IMR-90 (cell line): ENCODE results near the gene ACVR1. TPM values are rescaled to one million over a fixed set of nuclear protein-coding genes. Genes with fewer than 3 reads are reported as not detected.

Experiments used
- ATAC-seq: fragments of 200-7000 bp; cut with Tn5 transposase; 2 replicates; pipeline ENCODE4 v1.9.1; 2020; ENCODE audit warnings: low read depth, mild to moderate bottlenecking, moderate library complexity
- BruUV-seq: library from RNA; stranded (reverse); fragments of 400-500 nt; replicated peaks from 2 replicates; lab custom pipeline; 2021; lab: Mats Ljungman, UMichigan
- CTCF ChIA-PET: fragments of 300-600 bp; formaldehyde crosslinking; extraction: SDS; loops from one replicate; lab custom pipeline; 2021; ENCODE audit warnings: antibody characterized with exemption; lab: Yijun Ruan, JAX
- POLR2A ChIA-PET: fragments of 300-600 bp; sonication (Branson Sonifier 250); formaldehyde crosslinking; loops from one replicate; lab custom pipeline; 2022; ENCODE audit warnings: antibody characterized with exemption; ENCODE audit not compliant: unreplicated experiment; lab: Charles Lee
- DNase-seq: peaks from one replicate; pipeline ENCODE4 v3.0.0; 2013
- H2AFZ ChIP-seq: replicated peaks from 2 replicates; pipeline ENCODE3; 2013; ENCODE audit warnings: low read length, mild to moderate bottlenecking; ENCODE audit not compliant: poor library complexity
- H2AK5ac ChIP-seq: 2 replicates; pipeline ENCODE4 v1.6.1; 2013; ENCODE audit warnings: low read depth, low read length, inconsistent platforms
- H2AK9ac ChIP-seq: replicated peaks from 2 replicates; pipeline ENCODE3; 2013; ENCODE audit warnings: mild to moderate bottlenecking, low read depth, low read length, moderate library complexity; ENCODE audit not compliant: poor library complexity
- H2BK120ac ChIP-seq: 2 replicates; pipeline ENCODE4 v1.6.1; 2013; ENCODE audit warnings: low read depth, low read length, inconsistent platforms
- H2BK15ac ChIP-seq: 3 replicates; pipeline ENCODE4 v1.6.1; 2013; ENCODE audit warnings: low read depth, low read length, inconsistent platforms
- H2BK20ac ChIP-seq: 2 replicates; pipeline ENCODE4 v1.6.1; 2013; ENCODE audit warnings: low read depth, mild to moderate bottlenecking, inconsistent platforms, low read length, moderate library complexity
- H2BK5ac ChIP-seq: 2 replicates; pipeline ENCODE4 v1.6.1; 2013; ENCODE audit warnings: mild to moderate bottlenecking, low read depth, low read length, inconsistent platforms; ENCODE audit not compliant: poor library complexity, severe bottlenecking
- H3K14ac ChIP-seq: replicated peaks from 2 replicates; pipeline ENCODE4 v1.6.1; 2013; ENCODE audit warnings: low read depth, low read length, inconsistent platforms
- H3K18ac ChIP-seq: 2 replicates; pipeline ENCODE4 v1.6.1; 2013; ENCODE audit warnings: low read depth, low read length, control low read depth
- H3K23ac ChIP-seq: 2 replicates; pipeline ENCODE4 v1.6.1; 2013; ENCODE audit warnings: low read depth, low read length, inconsistent platforms
- H3K27ac ChIP-seq: 2 replicates; pipeline ENCODE4 v1.5.1; 2013; ENCODE audit warnings: mild to moderate bottlenecking, control low read depth, low read length; ENCODE audit not compliant: insufficient read depth
- H3K27me3 ChIP-seq: 2 replicates; pipeline ENCODE4 v1.6.1; 2013; ENCODE audit warnings: low read length; ENCODE audit not compliant: control insufficient read depth, insufficient read depth
- H3K36me3 ChIP-seq: 2 replicates; pipeline ENCODE4 v1.6.1; 2013; ENCODE audit warnings: low read length, mixed read lengths; ENCODE audit not compliant: control insufficient read depth, insufficient read depth
- H3K4ac ChIP-seq: 2 replicates; pipeline ENCODE4 v1.6.1; 2013; ENCODE audit warnings: low read depth, low read length, inconsistent platforms
- H3K4me1 ChIP-seq: 2 replicates; pipeline ENCODE4 v1.6.1; 2013; ENCODE audit warnings: low read length, mixed read lengths; ENCODE audit not compliant: control insufficient read depth, insufficient read depth
- H3K4me2 ChIP-seq: 2 replicates; pipeline ENCODE4 v1.6.1; 2013; ENCODE audit warnings: low read depth, mild to moderate bottlenecking, control low read depth, low read length, moderate library complexity
- H3K4me3 ChIP-seq: 2 replicates; pipeline ENCODE4 v1.5.1; 2013; ENCODE audit warnings: low read depth, mild to moderate bottlenecking, control low read depth, low read length, moderate library complexity; ENCODE audit not compliant: insufficient read depth
- H3K56ac ChIP-seq: 2 replicates; pipeline ENCODE4 v1.6.1; 2013; ENCODE audit warnings: low read length, inconsistent platforms; ENCODE audit not compliant: insufficient read depth; ENCODE audit errors: extremely low read depth
- H3K79me1 ChIP-seq, 2 experiments: 2 replicates each; pipeline ENCODE4 v1.6.1; 2013; ENCODE audit warnings: low read length in 2 of 2, inconsistent platforms in 1 of 2, low read depth in 1 of 2
- H3K9ac ChIP-seq: 2 replicates; pipeline ENCODE4 v1.6.1; 2013; ENCODE audit warnings: low read depth, low read length, control low read depth
- H3K9me1 ChIP-seq: 2 replicates; pipeline ENCODE4 v1.6.1; 2013; ENCODE audit warnings: low read length, inconsistent platforms; ENCODE audit not compliant: insufficient read depth
- H3K9me3 ChIP-seq: 2 replicates; pipeline ENCODE4 v1.6.1; 2013; ENCODE audit warnings: low read length; ENCODE audit not compliant: control insufficient read depth, insufficient read depth
- H4K20me1 ChIP-seq: 2 replicates; pipeline ENCODE4 v1.6.1; 2013; ENCODE audit warnings: low read length, inconsistent platforms; ENCODE audit not compliant: insufficient read depth
- H4K5ac ChIP-seq: 2 replicates; pipeline ENCODE4 v1.6.1; 2013; ENCODE audit warnings: mild to moderate bottlenecking, low read depth, low read length, control low read depth
- H4K8ac ChIP-seq, 2 experiments: 2 replicates each; pipeline ENCODE4 v1.6.1; 2013; ENCODE audit warnings: low read depth in 2 of 2, low read length in 2 of 2, control low read depth in 1 of 2, inconsistent platforms in 1 of 2
- H4K91ac ChIP-seq: 2 replicates; pipeline ENCODE4 v1.6.1; 2013; ENCODE audit warnings: low read depth, low read length, inconsistent platforms; ENCODE audit not compliant: insufficient read depth
- CEBPB ChIP-seq: IDR thresholded peaks from 2 replicates; pipeline ENCODE4 v1.6.1; 2012; ENCODE audit warnings: low read depth, low read length, improper control_type of control experiment
- RFX5 ChIP-seq: IDR thresholded peaks from 2 replicates; pipeline ENCODE4 v1.8.0; 2012; ENCODE audit warnings: low read depth, mild to moderate bottlenecking, low read length, moderate library complexity
- SMC3 ChIP-seq: fragments of 150-350 bp; IDR thresholded peaks from 2 replicates; pipeline ENCODE4 v1.6.1; 2016; ENCODE audit warnings: low read depth, mild to moderate bottlenecking, antibody characterized with exemption, low read length, moderate library complexity
- WGBS, 2 experiments: methylation state at CpG; one replicate each; pipeline versions ENCODE4 v1.1.5 to v1.1.7; 2013; ENCODE audit warnings: missing lambda C conversion rate in 2 of 2; ENCODE audit not compliant: insufficient read length in 1 of 2; ENCODE audit errors: extremely low coverage in 2 of 2; 5-methylcytosine and 5-hydroxymethylcytosine counted together
- dilution Hi-C: fragments of 300-500 bp; cut with HindIII; formaldehyde crosslinking; loops from one replicate; pipeline ENCODE4 v1.14.3; 2018; ENCODE audit warnings: low sequenced_read_pairs; ENCODE audit not compliant: unreplicated experiment
- in situ Hi-C: fragments of 300-500 bp; cut with MboI; formaldehyde crosslinking; loops from 3 replicates; pipeline ENCODE4 v1.14.3; 2019; ENCODE audit warnings: low sequenced_read_pairs, inconsistent platforms, mixed read lengths
- intact Hi-C: fragments of 100-400 bp; cut with micrococcal nuclease; formaldehyde crosslinking; loops from 2 replicates; pipeline ENCODE4 v1.10.0; 2022
- polyA plus RNA-seq, 3 experiments: library from polyadenylated mRNA; depleted of rRNA; stranded (reverse); fragments of >200 nt; gene quantifications; 2 replicates each; pipeline ENCODE4 v1.2.3, GENCODE V29; 2012; ENCODE audit warnings: low replicate concordance in 1 of 3
- total RNA-seq: library from RNA; depleted of rRNA; stranded (reverse); fragments of >200 nt; gene quantifications from 2 replicates; pipeline ENCODE4 v1.2.3, GENCODE V29; 2012

Gene ACVR1
- total and polyA plus RNA-seq, 2 of the 4 experiments (the other 2 are of a cell fraction) = 21.1 to 40.8 TPM

GRCh38 chr2:157842106-157842879 lies 33.8 kb downstream of the ACVR1 start:
- intact Hi-C loops = no loop called here
- Histone ChIP-seq H3K9me3 (no peaks in the 10 kb centered on the region), H3K27me3 (no peaks in the 10 kb centered on the region), H4K20me1 (peaks cover 17% of the 10 kb centered on the region), H3K56ac (no peak overlapping the region), H3K36me3 (no peaks in the 10 kb centered on the region; the same call in 1 of the 2 replicates), H3K4me1 (peaks cover 25% of the 10 kb centered on the region), H2BK15ac (no peak overlapping the region), H2BK120ac (no peak overlapping the region), H2AFZ (no peak overlapping the region), H3K18ac (no peak overlapping the region; the same call in 1 of the 2 replicates), H3K23ac (peak overlapping the region; percentile 48), H3K27ac (no peak overlapping the region), H3K79me1 (peaks cover 39 to 74% of the 10 kb centered on the region in 2 experiments), H4K5ac (no peak overlapping the region), H2AK5ac (no peak overlapping the region), H3K4me3 (no peak overlapping the region), H4K91ac (no peak overlapping the region), H3K4me2 (no peak overlapping the region), H3K9me1 (peaks cover 28% of the 10 kb centered on the region), H2BK20ac (no peak overlapping the region), H3K9ac (no peak overlapping the region), H3K4ac (peak overlapping the region; percentile 24; the same call in 1 of the 2 replicates), H3K14ac (peak overlapping the region; percentile 38; the same call in 1 of the 2 replicates), H2AK9ac (no peak overlapping the region), H4K8ac (no peak overlapping the region), H2BK5ac (no peak overlapping the region)
- no TSS peak for BruUV-seq
- ATAC-seq (no peak), DNase-seq (no peak)
- in situ Hi-C loops = no loop called here
- dilution Hi-C loops = no loop called here
- no CpG with 5 or more reads among the region's 3 CpGs for WGBS, 2 experiments
- TF ChIP-seq CEBPB (peak; percentile 64; the same call in 1 of the 2 replicates), SMC3 (no peak), RFX5 (no peak)
- CTCF ChIA-PET = no interaction called here
- POLR2A ChIA-PET = no interaction called here
